Retinal pigment epithelial cell (primary cell): ENCODE measurements around the gene XPNPEP1.

Experiments used
- DNase-seq: peaks from one replicate; pipeline ENCODE4 v3.0.0-alpha.2; 2010; ENCODE audit warnings: low read depth
- H3K4me3 ChIP-seq: 2 replicates; pipeline ENCODE4 v1.5.1; 2011; ENCODE audit warnings: mild to moderate bottlenecking, low read length, control low read depth, moderate library complexity
- TF ChIP-seq, protein P1 (sequence below): conservative IDR thresholded peaks from 2 replicates; pipeline ENCODE4 v1.5.1; 2011; ENCODE audit warnings: low read depth, low read length, control low read depth, inconsistent platforms

Gene XPNPEP1

DNA sequence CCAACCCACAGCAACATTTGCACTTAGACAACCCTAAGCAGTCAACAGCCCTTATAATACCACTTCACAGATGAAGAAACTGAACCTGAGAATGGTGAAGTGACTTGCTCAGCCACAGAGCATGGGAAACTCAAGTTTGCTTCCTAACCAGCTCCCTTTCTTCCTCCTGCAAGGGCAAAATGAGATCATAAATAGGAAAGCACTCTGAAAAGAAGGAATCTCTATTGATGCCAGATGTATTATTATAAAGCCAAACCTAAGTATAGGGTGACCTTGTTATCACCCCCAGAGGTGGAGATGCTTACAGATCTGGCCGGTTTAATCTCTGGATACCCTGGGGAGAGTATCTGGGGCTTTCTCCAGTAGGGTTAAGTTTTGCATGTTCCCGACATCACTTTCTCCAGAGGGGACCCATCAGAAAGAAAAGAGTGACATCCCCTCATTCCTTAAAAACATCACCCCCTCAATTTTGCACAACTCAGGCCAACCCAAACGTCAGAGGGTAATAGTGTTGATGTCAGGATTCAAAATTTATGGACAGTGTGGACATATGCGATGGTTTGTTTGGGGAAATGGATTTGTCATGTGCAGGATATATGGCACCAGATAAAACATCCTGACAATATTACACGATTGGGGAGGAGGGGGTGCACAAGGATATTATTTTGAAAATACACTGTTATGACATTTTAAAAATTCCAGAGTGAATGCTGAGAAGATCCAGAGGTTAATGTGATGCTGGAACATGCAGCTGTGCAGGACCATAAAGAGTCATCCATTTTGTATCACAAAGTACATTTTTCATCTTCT, 24.0 kb upstream of the XPNPEP1 start:
- no peak overlapping the region for H3K4me3 ChIP-seq
- TF ChIP-seq, protein P1, sequence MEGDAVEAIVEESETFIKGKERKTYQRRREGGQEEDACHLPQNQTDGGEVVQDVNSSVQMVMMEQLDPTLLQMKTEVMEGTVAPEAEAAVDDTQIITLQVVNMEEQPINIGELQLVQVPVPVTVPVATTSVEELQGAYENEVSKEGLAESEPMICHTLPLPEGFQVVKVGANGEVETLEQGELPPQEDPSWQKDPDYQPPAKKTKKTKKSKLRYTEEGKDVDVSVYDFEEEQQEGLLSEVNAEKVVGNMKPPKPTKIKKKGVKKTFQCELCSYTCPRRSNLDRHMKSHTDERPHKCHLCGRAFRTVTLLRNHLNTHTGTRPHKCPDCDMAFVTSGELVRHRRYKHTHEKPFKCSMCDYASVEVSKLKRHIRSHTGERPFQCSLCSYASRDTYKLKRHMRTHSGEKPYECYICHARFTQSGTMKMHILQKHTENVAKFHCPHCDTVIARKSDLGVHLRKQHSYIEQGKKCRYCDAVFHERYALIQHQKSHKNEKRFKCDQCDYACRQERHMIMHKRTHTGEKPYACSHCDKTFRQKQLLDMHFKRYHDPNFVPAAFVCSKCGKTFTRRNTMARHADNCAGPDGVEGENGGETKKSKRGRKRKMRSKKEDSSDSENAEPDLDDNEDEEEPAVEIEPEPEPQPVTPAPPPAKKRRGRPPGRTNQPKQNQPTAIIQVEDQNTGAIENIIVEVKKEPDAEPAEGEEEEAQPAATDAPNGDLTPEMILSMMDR, result no peak
- DNase-seq, result no peak

DNA sequence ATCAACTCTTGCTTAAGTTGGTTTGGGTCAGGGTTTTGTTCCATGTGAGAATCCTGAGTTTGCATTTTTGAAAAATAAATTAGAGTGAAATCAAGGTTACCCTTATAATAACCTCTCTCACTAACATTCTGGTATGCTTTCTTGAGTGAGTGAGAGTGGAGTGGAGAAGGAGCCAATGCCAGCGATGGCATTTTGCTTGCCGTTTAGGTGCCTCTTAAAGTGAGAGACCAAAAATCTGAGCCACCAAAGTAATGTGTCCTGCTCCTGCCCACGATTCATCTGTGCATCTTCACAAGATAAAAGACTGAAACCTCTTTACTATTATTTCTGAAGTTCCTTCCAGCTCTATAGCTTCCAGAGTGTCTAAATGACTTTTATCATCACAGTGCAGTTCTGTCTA, 23.4 kb upstream of the XPNPEP1 start:
- TF ChIP-seq, protein P1, result no peak
- DNase-seq, result no peak
- H3K4me3 ChIP-seq, result no peak overlapping the region

DNA sequence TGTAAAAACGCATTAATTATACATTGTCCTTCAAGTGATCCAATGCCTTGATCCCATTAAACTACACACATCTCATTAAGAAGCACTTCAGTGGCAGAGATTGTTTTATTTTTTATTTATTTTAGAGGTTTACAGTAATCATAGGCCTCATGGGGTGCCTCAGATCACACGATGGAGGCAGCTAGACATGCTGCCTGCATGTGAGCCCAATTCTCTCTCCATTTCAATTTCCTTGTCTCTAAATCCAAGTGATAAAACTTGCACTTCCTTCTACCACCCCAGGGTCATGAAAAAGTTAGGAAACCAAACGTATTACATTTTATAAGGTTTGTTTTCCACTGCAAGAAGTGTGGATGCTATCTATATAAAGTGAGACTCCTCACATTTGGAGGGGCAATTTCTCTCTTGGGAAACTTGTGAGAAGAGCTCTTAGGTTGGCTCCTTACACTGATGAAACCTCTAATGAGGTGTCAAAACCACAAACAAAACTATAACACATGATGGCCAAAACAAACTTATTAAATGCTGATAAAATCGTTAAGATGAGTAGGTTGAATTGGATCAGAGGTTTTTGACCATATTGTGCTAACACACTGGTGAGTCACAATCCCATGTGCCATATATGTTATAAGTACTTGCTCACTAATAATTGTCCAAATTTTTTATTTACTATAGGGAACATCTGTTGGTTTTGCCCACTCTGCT, 22.3 kb upstream of the XPNPEP1 start:
- no peak overlapping the region for H3K4me3 ChIP-seq
- TF ChIP-seq, protein P1, result no peak
- DNase-seq, result no peak

DNA sequence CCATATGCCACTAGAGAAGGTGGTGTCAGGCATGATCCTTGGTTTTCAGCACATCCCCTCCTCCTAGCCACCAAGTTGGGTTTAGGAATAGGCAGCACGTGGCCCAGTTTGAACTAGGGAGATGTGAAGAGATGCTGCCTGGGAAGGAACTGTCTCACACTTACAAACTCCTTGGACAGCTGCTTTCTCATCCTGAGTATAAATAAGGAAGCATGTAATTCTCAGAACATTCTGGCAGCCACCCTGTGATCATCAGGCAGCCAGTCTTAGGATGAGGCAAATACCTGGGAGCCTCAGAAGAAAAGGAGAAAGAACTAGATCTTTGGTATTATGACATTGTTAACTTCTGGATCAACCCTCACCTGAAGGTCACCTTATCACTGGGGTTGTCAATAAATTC, 21.3 kb upstream of the XPNPEP1 start:
- H3K4me3 ChIP-seq, result no peak overlapping the region
- TF ChIP-seq, protein P1, result no peak
- no peak for DNase-seq

DNA sequence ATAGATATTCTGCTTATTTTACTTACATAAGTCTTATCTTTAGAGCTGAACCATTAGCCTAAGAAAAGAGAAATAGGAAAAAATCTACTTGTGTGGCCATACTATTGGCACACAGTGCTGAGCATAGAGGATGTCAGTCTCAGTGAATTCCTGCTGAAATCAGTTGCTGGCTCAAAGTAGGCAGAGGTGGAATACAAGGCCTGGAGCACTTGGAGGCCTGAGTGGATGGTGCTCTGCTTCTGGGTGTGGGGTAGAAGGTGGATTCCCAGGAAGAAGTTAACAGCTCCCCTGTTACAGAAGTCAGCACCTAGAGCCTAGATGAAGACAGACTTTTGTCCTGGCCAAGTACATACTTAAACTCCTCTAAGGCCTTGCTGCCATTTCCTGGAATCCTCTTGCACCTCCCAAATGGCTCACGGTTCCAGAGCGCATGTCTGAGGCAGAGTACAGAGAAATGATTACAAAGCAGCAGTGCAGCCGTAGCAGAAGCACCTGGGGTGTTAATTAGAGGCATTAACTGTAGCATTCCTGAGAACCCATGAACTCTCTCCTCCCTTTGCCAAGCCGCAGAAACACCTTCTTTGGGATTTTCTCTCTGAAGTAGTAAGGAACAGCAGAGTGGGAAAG, 18.0 kb upstream of the XPNPEP1 start:
- TF ChIP-seq, protein P1, result no peak
- no peak overlapping the region for H3K4me3 ChIP-seq
- no peak for DNase-seq

DNA sequence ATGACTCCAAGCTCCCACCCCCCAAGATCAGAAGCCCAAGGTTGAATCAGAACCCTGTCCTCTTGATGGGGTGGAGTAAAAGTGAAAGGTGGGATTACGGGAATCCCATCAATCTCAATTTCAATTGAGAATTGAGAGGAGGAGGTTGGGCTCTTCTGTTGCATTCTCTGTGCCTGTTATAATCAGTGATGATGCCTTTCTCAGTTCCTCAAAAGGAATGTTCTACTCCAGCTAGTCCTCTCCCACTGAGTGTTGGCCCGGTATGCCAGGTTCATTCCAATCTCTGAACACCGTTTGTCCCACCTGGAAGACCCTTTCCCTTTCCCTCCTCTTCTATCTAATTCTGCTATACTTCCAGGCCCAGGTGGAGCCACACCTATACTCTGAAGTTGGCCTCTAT, 17.2 kb upstream of the XPNPEP1 start:
- TF ChIP-seq, protein P1, result no peak
- no peak for DNase-seq
- H3K4me3 ChIP-seq, result no peak overlapping the region

DNA sequence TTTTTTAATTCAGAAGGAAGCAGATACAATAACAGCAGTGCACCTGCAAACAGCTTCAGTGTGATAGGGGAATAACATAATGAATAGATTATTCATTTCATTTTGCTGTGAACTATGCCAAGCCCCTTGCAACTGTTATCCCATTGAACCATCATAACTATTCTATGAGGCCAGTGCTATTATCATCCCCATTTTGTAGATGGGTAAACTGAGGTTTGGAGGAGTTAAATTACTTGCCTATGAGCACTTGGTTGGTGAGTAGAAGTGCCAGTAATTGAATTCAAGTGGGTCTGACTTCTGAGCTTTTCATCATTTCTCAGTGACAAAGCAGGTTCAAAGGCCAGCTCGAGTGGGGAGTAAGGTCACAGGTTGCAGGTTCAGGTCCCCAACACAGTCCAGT, 16.8 kb upstream of the XPNPEP1 start:
- TF ChIP-seq, protein P1, result no peak
- DNase-seq, result no peak

More for the DNA sequence above, 16.8 kb upstream of the XPNPEP1 start:
- no peak overlapping the region for H3K4me3 ChIP-seq
